Measurements from ENCODE around the gene IQSEC1.

The IQSEC1 gene

DNA sequence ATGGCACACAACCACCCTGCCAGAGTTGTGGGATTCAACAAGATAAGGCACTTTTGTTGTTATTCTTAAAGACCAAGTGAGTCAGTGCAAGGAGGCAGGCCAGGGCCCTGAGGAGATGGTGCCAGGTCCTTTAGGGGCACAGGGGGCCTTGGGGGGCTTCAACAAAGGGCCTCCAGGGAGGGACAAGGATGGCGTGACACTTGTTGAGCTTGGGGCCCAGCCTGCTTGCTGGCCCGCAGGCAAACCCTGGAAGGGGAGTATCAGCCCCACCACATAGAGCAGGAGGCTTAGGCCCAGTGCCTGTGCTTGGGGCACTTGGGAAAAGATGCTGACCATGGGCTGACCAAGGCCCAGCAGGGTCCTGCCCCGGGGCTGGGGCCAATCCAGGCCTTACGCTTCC is 5.5 kb downstream of the IQSEC1 start:
- H3F3A ChIP-seq (ENCODE audit: insufficient read depth): no peaks in the 10 kb centered on the region
- H3K36me3 ChIP-seq (ENCODE audit: low read length): no peaks in the 10 kb centered on the region
- H2AFZ ChIP-seq (ENCODE audit: low read depth, low read length, severe bottlenecking): no peak overlapping the region
- H4K20me1 ChIP-seq (ENCODE audit: low read depth, low read length): no peaks in the 10 kb centered on the region
- no peak overlapping the region for H3K9ac ChIP-seq (ENCODE audit: low read length)
- H3K4me2 ChIP-seq (ENCODE audit: low read depth, low read length, poor library complexity, severe bottlenecking): no peak overlapping the region
- no peaks in the 10 kb centered on the region for H3K27me3 ChIP-seq (ENCODE audit: low read length)
- H3K27ac ChIP-seq (ENCODE audit: low read depth, low read length): no peak overlapping the region
- H3K9me2 ChIP-seq (replicated peaks; ENCODE audit: insufficient read depth, low read length): no peaks in the 10 kb centered on the region
- no peaks in the 10 kb centered on the region for H3K79me2 ChIP-seq (ENCODE audit: insufficient read depth, low read length)
- H3K9me3 ChIP-seq (ENCODE audit: insufficient read depth, low read length): no peaks in the 10 kb centered on the region
- TF ChIP-seq, protein P1, sequence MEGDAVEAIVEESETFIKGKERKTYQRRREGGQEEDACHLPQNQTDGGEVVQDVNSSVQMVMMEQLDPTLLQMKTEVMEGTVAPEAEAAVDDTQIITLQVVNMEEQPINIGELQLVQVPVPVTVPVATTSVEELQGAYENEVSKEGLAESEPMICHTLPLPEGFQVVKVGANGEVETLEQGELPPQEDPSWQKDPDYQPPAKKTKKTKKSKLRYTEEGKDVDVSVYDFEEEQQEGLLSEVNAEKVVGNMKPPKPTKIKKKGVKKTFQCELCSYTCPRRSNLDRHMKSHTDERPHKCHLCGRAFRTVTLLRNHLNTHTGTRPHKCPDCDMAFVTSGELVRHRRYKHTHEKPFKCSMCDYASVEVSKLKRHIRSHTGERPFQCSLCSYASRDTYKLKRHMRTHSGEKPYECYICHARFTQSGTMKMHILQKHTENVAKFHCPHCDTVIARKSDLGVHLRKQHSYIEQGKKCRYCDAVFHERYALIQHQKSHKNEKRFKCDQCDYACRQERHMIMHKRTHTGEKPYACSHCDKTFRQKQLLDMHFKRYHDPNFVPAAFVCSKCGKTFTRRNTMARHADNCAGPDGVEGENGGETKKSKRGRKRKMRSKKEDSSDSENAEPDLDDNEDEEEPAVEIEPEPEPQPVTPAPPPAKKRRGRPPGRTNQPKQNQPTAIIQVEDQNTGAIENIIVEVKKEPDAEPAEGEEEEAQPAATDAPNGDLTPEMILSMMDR (IDR thresholded peaks at IDR 0.05; ENCODE audit: insufficient read depth, low read length, poor library complexity, severe bottlenecking): no peak
- H3K4me3 ChIP-seq (ENCODE audit: insufficient read depth, low read length, poor library complexity, severe bottlenecking): no peak overlapping the region

DNA sequence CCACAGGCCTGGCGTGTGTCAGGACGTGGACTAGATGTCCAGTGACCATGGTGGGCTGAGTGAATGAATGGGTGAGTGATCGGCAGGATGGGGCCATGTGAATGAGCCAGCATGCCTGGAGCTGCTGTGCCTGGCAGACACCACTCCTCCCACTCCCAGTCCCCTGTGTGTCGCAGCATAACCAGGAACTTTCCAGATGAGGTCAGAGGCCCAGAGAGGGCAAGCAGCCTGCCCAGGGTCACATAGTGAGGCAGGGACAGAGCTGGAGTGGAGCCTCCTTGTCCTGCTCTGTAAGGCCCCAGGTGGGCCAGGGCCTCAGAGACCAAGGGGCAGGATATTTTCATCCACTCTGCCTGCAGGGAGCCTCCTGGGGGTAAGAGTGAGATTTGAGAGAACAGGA is 6.4 kb downstream of the IQSEC1 start:
- Histone ChIP-seq H3F3A (ENCODE audit: insufficient read depth) (no peaks in the 10 kb centered on the region), H3K4me3 (ENCODE audit: insufficient read depth, low read length, poor library complexity, severe bottlenecking) (no peak overlapping the region), H3K27ac (ENCODE audit: low read depth, low read length) (no peak overlapping the region), H4K20me1 (ENCODE audit: low read depth, low read length) (no peaks in the 10 kb centered on the region), H2AFZ (ENCODE audit: low read depth, low read length, severe bottlenecking) (no peak overlapping the region), H3K9me3 (ENCODE audit: insufficient read depth, low read length) (no peaks in the 10 kb centered on the region), H3K36me3 (ENCODE audit: low read length) (no peaks in the 10 kb centered on the region), H3K79me2 (ENCODE audit: insufficient read depth, low read length) (no peaks in the 10 kb centered on the region), H3K9me2 (replicated peaks; ENCODE audit: insufficient read depth, low read length) (no peaks in the 10 kb centered on the region), H3K9ac (ENCODE audit: low read length) (no peak overlapping the region), H3K27me3 (ENCODE audit: low read length) (no peaks in the 10 kb centered on the region), H3K4me2 (ENCODE audit: low read depth, low read length, poor library complexity, severe bottlenecking) (no peak overlapping the region)
- no peak for TF ChIP-seq EZH2phosphoT487 (conservative IDR thresholded peaks at IDR 0.05; ENCODE audit: low read length)
- TF ChIP-seq, protein P1 (IDR thresholded peaks at IDR 0.05; ENCODE audit: insufficient read depth, low read length, poor library complexity, severe bottlenecking): no peak

DNA sequence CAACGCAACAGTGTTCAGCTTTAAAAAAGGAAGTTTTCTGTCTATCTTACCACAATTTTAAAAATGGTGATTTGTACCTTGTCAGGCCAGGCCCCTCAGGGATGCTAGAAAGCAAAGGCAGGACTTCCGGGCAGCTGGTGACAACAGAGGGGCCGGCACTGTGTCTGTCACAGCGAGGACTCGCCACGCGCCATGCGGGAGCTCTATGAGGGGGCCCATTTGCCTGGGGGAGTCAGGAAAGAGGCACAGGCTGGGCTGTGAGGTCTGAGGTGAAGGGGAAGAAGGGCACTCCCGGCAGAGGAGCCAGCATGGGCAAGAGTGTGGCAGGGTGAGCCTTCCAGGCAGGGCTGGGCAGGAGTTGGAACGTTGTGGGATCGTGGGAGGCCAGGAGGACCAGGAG is 7.0 kb downstream of the IQSEC1 start:
- no peak overlapping the region for H3K9ac ChIP-seq (ENCODE audit: low read length)
- no peaks in the 10 kb centered on the region for H3K9me2 ChIP-seq (replicated peaks; ENCODE audit: insufficient read depth, low read length)
- H2AFZ ChIP-seq (ENCODE audit: low read depth, low read length, severe bottlenecking): no peak overlapping the region
- no peak overlapping the region for H3K27ac ChIP-seq (ENCODE audit: low read depth, low read length)
- no peaks in the 10 kb centered on the region for H3K9me3 ChIP-seq (ENCODE audit: insufficient read depth, low read length)
- no peaks in the 10 kb centered on the region for H3K36me3 ChIP-seq (ENCODE audit: low read length)
- no peaks in the 10 kb centered on the region for H3K27me3 ChIP-seq (ENCODE audit: low read length)
- no peak overlapping the region for H3K4me3 ChIP-seq (ENCODE audit: insufficient read depth, low read length, poor library complexity, severe bottlenecking)
- no peak overlapping the region for H3K4me2 ChIP-seq (ENCODE audit: low read depth, low read length, poor library complexity, severe bottlenecking)
- TF ChIP-seq, protein P1 (IDR thresholded peaks at IDR 0.05; ENCODE audit: insufficient read depth, low read length, poor library complexity, severe bottlenecking): no peak
- TF ChIP-seq EZH2phosphoT487 (conservative IDR thresholded peaks at IDR 0.05; ENCODE audit: low read length): no peak
- no peaks in the 10 kb centered on the region for H4K20me1 ChIP-seq (ENCODE audit: low read depth, low read length)
- H3F3A ChIP-seq (ENCODE audit: insufficient read depth): no peaks in the 10 kb centered on the region
- H3K79me2 ChIP-seq (ENCODE audit: insufficient read depth, low read length): no peaks in the 10 kb centered on the region

DNA sequence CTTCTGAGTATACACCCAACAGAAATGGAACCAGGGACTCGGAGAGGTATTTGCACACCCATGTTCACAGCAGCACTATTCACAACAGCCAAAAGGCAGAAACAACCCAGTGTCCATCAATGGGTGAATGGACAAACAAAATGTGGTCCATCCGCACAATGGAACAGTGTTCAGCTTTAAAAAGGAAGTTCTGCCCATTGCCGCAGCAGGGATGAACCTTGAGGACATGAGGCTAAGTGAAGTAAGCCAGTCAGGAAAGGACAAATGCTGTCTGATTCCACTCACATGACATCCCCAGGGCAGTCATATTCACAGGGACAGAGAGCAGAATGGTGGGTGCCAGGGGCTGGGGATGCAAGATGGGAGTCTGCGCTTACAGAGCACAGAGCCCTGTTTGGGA is 7.5 kb downstream of the IQSEC1 start:
- no peak overlapping the region for H3K4me3 ChIP-seq (ENCODE audit: insufficient read depth, low read length, poor library complexity, severe bottlenecking)
- no peaks in the 10 kb centered on the region for H3K9me3 ChIP-seq (ENCODE audit: insufficient read depth, low read length)
- no peaks in the 10 kb centered on the region for H4K20me1 ChIP-seq (ENCODE audit: low read depth, low read length)
- no peak for TF ChIP-seq EZH2phosphoT487 (conservative IDR thresholded peaks at IDR 0.05; ENCODE audit: low read length)
- TF ChIP-seq, protein P1 (IDR thresholded peaks at IDR 0.05; ENCODE audit: insufficient read depth, low read length, poor library complexity, severe bottlenecking): no peak
- no peaks in the 10 kb centered on the region for H3K9me2 ChIP-seq (replicated peaks; ENCODE audit: insufficient read depth, low read length)
- H3K36me3 ChIP-seq (ENCODE audit: low read length): no peaks in the 10 kb centered on the region
- no peak overlapping the region for H3K9ac ChIP-seq (ENCODE audit: low read length)
- H3K4me2 ChIP-seq (ENCODE audit: low read depth, low read length, poor library complexity, severe bottlenecking): no peak overlapping the region
- no peaks in the 10 kb centered on the region for H3K27me3 ChIP-seq (ENCODE audit: low read length)
- no peaks in the 10 kb centered on the region for H3K79me2 ChIP-seq (ENCODE audit: insufficient read depth, low read length)
- no peaks in the 10 kb centered on the region for H3F3A ChIP-seq (ENCODE audit: insufficient read depth)
- no peak overlapping the region for H2AFZ ChIP-seq (ENCODE audit: low read depth, low read length, severe bottlenecking)
- H3K27ac ChIP-seq (ENCODE audit: low read depth, low read length): no peak overlapping the region
